SW 1271 (cell line): Measurements from ENCODE around the gene TARS3.
A peak's percentile ranks its signal among the peaks of the same experiment; 100 is the strongest.
"Not testable (repeated sequence)": the region's sequence is repeated elsewhere in the genome, so short reads cannot be mapped to it uniquely, and the experiment has no call there.

Experiments used
- DNase-seq, 2 experiments: peaks; one replicate each; lab custom pipeline; 2025; lab: John Stamatoyannopoulos, UW

TARS3 gene

DNA sequence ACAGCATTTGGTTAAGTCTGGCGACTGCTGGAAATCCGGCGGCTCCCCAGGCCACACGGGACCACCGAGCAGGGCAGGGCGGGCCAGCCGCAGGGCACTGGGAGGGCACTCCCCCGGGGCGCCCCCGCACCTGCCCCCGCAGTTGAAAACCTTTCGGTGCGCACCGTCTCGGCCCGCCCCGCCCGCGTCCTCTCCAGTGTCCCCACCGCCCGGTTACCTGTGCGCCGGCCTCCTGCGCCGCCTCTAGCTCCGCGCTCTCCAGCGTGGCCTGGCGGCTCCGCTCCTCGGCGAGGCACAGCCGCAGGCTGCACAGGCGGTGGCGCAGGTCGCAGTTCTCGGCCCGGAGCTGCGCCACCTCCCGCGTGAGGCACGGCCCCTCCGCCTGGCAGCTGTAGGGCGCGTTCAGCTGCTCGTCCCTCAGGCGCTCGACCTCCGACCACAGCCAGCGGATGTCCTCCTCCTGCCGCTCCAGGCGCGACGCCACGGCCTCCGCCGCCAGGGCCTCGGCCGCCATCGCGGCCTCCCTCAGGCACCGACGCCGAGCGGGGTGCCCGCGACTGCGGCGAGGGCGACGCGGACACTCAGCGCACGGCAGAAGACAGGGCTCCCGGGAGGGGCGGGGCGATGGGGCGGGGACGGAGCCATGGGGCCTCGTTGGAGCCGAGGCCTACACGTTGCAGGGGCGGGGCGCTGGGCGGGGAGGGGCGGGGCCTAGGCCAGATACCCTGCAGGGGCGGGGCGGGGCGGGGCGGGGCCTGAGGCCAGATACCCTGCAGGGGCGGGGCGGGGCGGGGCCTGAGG lies at the start of gene TARS3:
Gene TARS3 (minus strand): TSS at position 600 of the 801 bp plus-strand sequence. CDS start 86 bp downstream, at position 514.
- peak; percentile 71 to 88 for DNase-seq

DNA sequence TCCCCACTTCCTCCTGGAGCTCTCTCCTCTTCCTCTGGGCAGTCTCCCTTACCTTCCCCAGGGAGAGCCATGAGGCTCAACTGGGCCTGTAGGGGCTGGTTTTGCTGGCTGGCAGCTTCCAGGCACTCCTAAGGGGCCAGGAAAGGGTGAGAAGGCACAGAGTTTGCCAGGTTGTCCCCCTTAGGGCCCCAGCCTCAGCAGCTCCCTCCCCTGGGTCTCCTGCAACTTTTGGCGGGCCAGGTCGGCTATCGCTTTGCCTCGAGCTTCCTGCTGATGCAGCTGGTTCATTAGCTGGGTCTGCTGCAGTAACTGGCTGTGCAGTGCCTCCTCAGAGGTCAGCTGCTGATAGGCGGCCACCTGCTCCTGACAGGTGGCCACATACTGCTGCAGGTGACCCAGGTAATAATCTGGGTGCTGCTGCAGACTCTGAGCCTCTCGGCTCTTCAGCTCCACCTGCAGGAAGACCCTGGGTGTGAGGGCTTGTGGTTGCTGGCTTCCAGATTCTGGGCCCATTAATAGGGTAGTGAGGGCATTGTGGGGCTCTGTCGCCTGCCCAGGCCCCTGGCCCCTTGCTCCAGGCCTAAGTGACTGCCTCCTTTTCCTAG lies 49.3 kb upstream of the TARS3 start:
- no peak for DNase-seq

- no peak for DNase-seq
These were observed 48.6 kb upstream of the TARS3 start for GRCh38 chr15:101772921-101773320.

- DNase-seq: not testable (repeated sequence)
These were observed 42.9 kb upstream of the TARS3 start for GRCh38 chr15:101767083-101767640.

DNA sequence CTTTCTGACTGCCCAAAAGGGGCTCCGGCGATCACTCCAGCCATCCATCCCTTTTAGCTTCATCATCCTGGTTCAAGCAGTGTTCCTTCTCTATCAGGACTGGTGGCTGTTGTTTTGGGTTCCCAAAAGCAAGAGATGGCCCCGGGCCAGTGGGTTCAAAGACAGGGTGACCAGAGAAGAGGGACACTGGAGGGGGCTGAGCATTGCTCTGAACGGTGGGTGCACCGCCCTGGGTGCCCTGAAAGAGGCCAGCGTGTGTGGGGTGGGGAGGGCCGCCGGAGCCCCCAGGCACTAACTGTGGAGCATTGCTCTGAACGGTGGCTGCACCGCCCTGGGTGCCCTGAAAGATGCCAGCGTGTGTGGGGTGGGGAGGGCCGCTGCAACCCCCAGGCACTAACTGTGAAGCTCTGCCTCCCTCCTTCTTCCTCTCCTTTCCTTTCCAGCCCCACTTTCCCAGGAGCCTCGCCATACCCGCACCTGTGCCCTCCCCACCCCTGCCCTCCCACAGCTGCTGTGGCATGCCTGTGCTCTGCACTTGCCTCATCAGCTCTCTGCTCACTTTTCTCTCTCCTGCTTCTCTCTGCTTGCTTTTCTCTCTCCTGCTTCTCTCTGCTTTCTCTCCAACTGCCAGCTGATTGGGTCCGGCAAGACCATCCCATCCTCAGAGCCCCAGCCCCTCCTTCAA lies 41.6 kb upstream of the TARS3 start:
- DNase-seq: no peak

GRCh38 chr15:101765340-101765671 lies 41.0 kb upstream of the TARS3 start:
- not testable (repeated sequence) for DNase-seq

- not testable (repeated sequence) for DNase-seq
These were observed 40.5 kb upstream of the TARS3 start for GRCh38 chr15:101764669-101765339.

DNA sequence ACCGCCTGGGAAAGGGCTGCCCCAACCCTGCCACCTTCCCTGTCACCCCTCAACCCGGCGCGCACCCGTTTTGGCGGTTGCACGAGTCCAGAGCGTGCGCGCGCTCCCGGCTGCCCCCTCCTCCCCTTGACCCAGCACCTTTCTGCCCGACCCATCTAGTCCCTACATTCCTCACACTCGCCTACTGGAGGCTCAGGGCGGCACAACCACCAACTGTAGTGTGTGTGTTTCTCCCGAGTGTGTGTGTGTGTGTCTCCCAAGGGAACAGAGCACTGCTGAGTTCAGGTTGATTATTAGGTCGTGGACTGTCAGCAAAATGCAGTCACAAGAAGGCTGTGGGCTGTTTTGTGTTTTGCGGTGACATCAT lies 22.4 kb upstream of the TARS3 start:
- DNase-seq: not testable (repeated sequence)

DNA sequence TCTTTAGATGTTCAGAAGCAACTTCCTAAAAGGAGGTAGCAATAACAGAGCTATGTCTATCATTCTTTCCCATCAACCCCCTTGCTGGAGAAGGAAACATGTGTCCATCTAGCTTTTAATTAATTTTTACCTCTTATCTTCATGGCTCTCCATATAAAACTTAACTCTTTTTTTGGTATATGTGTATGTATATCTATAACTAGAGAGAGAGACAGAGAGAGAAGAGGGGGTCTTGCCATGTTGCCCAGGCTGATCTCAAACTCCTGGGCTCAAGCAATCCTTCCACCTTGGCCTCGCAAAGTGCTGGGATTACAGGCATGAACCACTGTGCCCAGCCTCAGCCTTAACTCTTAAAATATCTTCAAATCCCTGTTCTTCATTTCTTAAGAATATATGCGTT lies 10.6 kb upstream of the TARS3 start:
- DNase-seq: not testable (repeated sequence)

DNA sequence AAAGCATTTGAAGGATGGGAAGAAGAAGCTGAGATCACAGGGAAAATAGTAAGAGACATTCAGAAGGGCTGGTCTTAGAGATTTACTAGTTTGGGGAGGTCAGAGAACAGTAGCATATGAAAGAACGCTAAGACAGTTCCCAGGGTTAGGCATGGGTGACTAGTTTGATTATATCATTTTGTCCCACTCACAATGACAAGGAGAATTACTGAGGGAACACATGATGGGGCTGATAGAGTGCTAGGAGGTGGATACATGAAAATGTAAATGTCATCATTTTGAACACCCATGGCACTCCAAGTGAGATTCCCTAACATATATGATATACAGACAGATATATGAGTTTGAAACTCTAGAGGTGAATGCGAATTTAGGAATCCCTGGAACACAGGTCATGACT lies 9.3 kb upstream of the TARS3 start:
- DNase-seq: no peak

DNA sequence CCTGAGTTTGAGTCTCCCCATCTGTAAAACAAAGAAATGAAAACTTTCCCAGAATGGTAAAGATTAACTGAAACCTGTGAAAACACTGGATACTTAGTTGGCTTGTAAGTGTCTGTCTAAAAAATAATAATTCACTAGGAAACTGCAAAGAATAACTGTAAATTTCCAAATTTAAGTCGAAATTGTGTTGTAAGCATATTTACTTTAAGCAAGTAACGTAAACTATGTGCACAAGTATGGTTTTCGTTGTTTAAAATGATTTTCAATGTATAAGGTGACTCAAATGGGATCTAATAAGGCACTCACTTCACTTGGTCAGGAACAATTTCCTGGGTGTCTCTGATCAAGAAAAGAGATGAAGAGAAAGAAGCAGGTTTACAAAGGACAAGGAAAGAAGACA lies 8.5 kb upstream of the TARS3 start:
- no peak for DNase-seq

GRCh38 chr15:101731746-101732145 lies 7.5 kb upstream of the TARS3 start:
- DNase-seq: no peak

DNA sequence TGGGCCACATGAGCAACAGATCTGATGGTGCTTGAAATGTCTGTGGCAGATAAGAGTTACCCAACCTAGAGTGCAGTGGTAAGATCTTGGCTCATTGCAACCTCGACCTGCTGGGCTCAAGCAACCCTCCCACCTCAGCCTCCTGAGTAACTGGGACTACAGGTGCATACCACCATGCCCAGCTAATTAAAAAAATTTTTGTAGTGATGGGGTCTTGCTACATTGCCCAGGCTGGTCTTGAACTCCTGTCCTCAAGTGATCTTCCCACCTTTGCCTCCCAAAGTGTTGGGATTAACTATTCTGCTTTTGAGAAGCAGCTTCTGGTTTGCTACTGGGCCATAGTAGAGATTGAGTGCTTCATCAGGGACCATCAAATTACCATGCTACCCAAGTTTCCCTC lies 2.9 kb upstream of the TARS3 start:
- no peak for DNase-seq

- DNase-seq: no peak
These were observed 800 bp upstream of the TARS3 start for GRCh38 chr15:101725073-101725472.

DNA sequence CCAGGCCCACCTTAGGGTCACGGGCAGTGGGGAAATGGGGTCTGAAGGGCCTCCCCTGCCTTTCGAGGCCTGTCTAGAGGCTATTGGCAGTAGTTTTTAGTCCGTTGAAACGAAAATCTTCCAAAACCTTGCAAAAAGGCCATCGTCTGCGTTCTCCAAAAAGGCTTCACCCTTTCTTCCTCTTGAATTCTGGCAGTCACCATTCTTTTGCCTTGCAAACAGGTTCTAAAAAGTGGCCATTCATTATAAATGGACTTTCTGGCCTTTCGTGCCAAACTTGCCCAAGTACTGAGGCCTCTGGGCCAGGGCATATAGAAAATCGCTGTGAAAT lies 367 bp upstream of the TARS3 start:
- no peak for DNase-seq

DNA sequence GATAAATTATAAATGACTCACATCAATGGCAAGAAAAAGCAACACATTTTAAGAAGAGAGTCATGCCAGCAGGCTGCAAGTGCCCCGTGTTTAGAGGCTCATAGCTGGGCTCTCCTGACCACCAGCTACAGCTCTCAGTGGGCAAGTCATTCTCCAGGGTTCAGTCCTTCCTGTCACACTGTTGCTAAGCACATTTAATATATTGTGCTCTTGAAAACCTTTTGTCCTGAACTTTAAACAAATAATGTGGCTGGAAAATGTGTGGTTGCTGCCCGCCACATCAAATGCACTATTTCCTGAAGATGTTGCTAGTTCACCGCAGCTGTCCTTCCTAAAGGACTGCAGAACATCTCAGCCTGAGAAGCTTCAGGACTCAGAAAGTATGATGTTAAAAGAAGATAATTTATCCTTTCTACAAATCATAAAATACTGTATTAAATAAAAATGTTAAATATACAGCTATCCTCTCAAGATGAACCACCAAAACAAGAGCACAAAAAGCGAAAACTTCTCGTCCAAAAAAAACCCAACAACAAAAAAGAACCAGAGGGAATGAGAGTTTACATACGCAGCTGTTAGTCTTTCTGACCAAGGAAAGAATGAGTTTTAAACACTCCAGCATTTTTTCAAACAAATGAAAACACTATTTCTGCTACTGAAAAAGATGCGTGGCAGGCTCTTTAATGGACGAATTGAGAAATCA lies 951 bp downstream of the TARS3 start:
- peak in 1 of 2 experiments; percentile 32 for DNase-seq

GRCh38 chr15:101718896-101719295 lies 5.4 kb downstream of the TARS3 start:
- DNase-seq: no peak

DNA sequence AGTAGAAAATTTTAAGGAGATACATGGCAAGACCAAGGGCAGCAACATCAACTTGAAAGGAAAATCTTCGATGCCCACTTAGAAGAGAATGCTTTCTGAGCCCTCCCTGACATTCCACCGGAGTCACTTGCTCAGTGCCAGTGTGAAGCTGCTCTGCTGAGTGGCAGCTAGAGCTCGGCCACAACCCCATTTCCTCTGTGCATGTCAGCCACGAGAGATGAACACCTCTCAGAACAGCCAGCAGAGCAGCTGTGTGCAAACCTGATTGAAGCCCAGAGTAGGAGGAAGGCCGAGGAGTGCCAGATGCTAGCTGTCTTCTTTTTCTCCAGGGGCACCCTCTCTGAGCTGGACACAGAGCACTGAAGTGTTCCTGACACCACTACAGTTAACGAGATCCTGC lies 12.2 kb downstream of the TARS3 start:
- DNase-seq: no peak

GRCh38 chr15:101710806-101711205 lies 13.5 kb downstream of the TARS3 start:
- DNase-seq: peak; percentile 17 to 56

GRCh38 chr15:101709466-101709865 lies 14.8 kb downstream of the TARS3 start:
- DNase-seq: no peak

DNA sequence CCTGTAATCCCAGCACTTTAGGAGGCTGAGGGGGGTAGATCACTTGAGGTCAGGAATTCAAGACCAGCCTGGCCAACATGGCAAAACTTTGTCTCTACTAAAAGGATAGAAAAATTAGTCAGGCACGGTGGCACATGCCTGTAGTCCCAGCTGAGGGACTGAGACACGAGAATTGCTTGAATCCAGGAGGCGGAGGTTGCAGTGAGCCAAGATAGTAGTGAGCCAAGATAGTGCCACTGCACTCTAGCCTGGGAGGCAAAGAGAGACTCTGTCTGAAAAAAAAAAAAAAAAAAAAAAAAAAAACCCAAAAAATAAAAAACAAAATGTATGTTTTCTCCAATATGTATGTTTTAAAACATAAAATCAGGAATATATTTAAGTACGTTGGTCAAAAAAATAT lies 16.3 kb downstream of the TARS3 start:
- DNase-seq: no peak

- DNase-seq: no peak
These were observed 22.2 kb downstream of the TARS3 start for GRCh38 chr15:101702077-101702476.
